SW480 (cell line): ENCODE measurements around the gene SRI.
"Not testable (repeated sequence)": the region's sequence is repeated elsewhere in the genome, so short reads cannot be mapped to it uniquely, and the experiment has no call there.

Experiments
- DNase-seq: peaks from one replicate; pipeline ENCODE4 v3.0.0-alpha.2; 2016; ENCODE audit warnings: low spot score

The SRI gene

GRCh38 chr7:88176190-88176589 is 43.6 kb downstream of the SRI start:
- DNase-seq = no peak

GRCh38 chr7:88172842-88173241 is 47.0 kb downstream of the SRI start:
- DNase-seq = no peak

GRCh38 chr7:88169717-88170320 is 50.0 kb downstream of the SRI start:
- DNase-seq = peak; percentile 25

GRCh38 chr7:88167721-88168120 is 52.1 kb downstream of the SRI start:
- DNase-seq = no peak

- no peak for DNase-seq
Observed at GRCh38 chr7:88167223-88167622, 52.6 kb downstream of the SRI start.

- no peak for DNase-seq
Observed at GRCh38 chr7:88165697-88166096, 54.1 kb downstream of the SRI start.

GRCh38 chr7:88159741-88160140 is 60.1 kb downstream of the SRI start:
- DNase-seq = not testable (repeated sequence)

GRCh38 chr7:88156356-88156755 is 63.5 kb downstream of the SRI start:
- DNase-seq = no peak

- DNase-seq = no peak
Observed at GRCh38 chr7:88155756-88156155, 64.1 kb downstream of the SRI start.
